Retinal pigment epithelial cell (primary cell): ENCODE results near the gene SLC9A8.

Experiments
- DNase-seq: peaks from one replicate; pipeline ENCODE4 v3.0.0-alpha.2; 2010; ENCODE audit warnings: low read depth
- H3K4me3 ChIP-seq: 2 replicates; pipeline ENCODE4 v1.5.1; 2011; ENCODE audit warnings: mild to moderate bottlenecking, low read length, control low read depth, moderate library complexity
- CTCF ChIP-seq: conservative IDR thresholded peaks from 2 replicates; pipeline ENCODE4 v1.5.1; 2011; ENCODE audit warnings: low read depth, low read length, control low read depth, inconsistent platforms

Gene SLC9A8

GRCh38 chr20:49808753-49809152, 3.9 kb upstream of the SLC9A8 start:
- TF ChIP-seq CTCF = no peak
- no peak for DNase-seq

DNA sequence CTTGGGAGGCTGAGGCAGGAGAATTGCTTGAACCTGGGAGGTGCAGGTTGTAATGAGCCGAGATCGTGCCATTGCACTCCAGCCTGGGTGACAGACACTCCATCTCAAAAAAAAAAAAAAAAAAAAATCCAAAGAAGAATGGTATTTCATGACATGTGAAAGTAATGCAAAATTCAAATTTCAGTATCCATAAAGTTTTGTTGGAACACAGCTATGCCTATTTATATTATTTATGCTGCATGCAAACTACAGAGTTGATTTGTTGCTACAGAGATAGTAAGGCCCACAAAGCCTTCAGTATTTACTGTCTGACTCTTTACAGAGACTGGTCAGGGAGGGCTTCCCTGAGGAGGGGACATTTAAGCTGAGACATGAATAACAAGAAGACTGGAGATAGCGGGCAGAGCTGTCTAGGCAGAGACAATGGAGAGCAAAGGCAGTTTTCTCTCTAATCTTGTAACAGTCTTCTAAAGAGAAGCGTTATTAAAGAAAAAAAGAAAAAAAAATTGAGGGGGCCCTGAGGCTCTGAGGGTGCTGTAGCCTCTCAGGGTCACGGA, 2.7 kb upstream of the SLC9A8 start:
- TF ChIP-seq CTCF = no peak
- H3K4me3 ChIP-seq = no peak overlapping the region
- no peak for DNase-seq

More at GRCh38 chr20:49808753-49809152, 3.9 kb upstream of the SLC9A8 start:
- no peak overlapping the region for H3K4me3 ChIP-seq

GRCh38 chr20:49810491-49811190, 2.0 kb upstream of the SLC9A8 start:
- DNase-seq = no peak
- H3K4me3 ChIP-seq = no peak overlapping the region
- no peak for TF ChIP-seq CTCF

GRCh38 chr20:49811825-49812506, 662 bp upstream of the SLC9A8 start:
- H3K4me3 ChIP-seq = peak overlapping the region; percentile 90
- DNase-seq = peak; percentile 13
- TF ChIP-seq CTCF = no peak

DNA sequence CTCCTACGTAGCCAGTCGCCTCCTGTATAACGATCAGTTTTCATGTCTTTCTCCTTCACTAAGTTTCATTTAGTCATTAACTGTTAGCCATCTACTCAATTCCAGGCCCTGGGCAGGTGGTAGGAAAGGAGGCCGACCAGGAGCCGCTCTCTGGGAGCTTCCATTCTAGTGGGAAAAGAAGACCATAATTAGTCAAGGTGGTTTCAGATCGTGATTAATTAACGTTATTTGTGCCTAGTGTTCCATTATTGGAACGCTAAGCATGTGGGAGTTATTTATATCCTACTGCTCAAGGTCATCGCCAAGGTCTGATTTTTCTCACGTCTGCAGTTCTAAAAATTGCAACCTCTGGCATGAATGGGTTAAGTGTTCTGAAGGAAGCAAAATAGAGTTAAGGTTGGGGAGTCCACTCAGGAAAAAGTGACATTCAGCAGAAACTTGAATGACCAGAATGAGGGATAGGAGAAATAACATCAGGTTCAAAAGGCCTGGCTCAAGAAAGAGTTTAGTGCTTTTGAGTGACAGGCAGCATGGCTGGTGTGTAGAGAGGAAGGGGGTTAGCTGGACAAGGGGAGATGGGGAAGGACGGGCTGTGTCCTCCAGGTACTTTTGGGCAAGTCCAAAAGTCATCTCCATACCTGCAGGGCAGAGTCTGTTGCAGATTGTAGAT, 812 bp downstream of the SLC9A8 start:
- TF ChIP-seq CTCF = no peak
- peak overlapping the region; percentile 90 for H3K4me3 ChIP-seq
- DNase-seq = no peak

DNA sequence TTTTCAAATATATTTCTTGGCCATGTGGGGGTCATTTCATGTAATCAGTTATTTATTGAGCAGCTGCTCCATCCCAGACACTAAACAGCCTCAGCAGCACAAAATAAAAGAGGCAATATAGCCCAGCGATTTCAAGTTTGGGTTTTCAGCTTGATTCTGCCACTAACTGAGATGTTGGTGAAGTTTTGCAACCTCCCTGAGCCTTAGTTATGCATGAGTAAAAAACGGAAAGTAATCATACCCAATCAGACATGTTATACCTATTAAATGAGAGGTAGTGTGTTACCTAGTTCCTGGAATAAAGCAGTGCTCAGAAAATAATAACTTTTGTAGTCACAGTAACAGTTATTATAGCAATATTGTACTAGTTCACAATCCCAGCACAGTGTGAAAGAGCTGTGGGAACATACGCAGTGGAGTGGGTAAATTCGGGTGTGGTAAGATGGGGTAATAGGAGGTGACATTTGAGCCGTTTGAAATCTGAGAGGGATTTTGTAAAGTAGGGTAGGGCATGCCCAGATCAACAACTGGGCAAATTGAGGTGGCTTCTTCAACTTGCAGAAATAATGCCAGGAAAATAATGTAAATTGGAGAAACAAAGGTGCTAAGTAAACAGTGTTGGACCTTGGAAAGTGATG, 1.5 kb downstream of the SLC9A8 start:
- no peak overlapping the region for H3K4me3 ChIP-seq
- TF ChIP-seq CTCF = no peak
- DNase-seq = no peak
